Measurements from ENCODE around the gene YIF1A. TPM values are rescaled to one million over a fixed set of nuclear protein-coding genes. Genes with fewer than 3 reads are reported as not detected.

YIF1A gene
- polyA plus RNA-seq, 3 donors = 50.0 to 81.1 (median 63.8) TPM

DNA sequence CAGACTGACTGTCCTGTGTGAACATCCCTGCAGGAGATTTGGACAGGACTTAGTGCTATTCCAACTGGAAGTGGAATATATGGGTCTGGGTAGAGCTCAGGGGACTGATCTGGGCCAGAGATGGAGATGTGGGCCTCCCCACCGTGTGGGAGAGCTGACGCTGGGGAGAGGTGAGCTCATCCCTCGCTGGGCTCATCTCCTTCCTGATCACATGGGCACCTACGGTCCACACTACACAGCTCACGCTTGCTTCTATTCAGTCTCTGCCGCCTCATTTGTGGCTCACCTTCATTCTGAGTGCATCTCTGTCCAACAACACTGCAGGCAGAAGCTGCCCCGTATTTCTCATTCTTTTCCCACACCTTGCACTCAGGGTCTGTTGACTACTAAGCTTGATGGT, 37.1 kb downstream of the YIF1A start:
- H2AFZ ChIP-seq (ENCODE audit: insufficient read depth, low read depth, low read length, poor library complexity, severe bottlenecking) = no peak overlapping the region
- H3K9me3 ChIP-seq (replicated peaks in 1 of 2; ENCODE audit: control insufficient read depth in 1 of 2, insufficient read depth in 1 of 2, low read length in 2 of 2) = peaks cover 0 to 2% of the 10 kb centered on the region in 2 donors
- H3K4me1 ChIP-seq (ENCODE audit: control insufficient read depth in 1 of 2, insufficient read depth in 2 of 2, low read length in 2 of 2) = peaks cover under 1 to 1% of the 10 kb centered on the region in 2 donors
- no CpG with 5 or more reads among the region's 7 CpGs for WGBS (ENCODE audit: insufficient coverage)
- Mint-ChIP-seq H3K27me3 (ENCODE audit: low read depth in 3 of 3) (peaks cover 22 to 32% (median 27%) of the 10 kb centered on the region in 3 donors), H3K27ac (no peak overlapping the region), H3K36me3 (peaks cover 26 to 27% of the 10 kb centered on the region in 2 donors), H3K4me3 (no peak overlapping the region), H3K9me3 (peaks cover 0 to 10% (median 2%) of the 10 kb centered on the region in 7 donors), H3K4me1 (peaks cover 3% of the 10 kb centered on the region)
- H3K79me2 ChIP-seq (ENCODE audit: insufficient read depth, low read length) = no peaks in the 10 kb centered on the region
- TF ChIP-seq, protein P1, sequence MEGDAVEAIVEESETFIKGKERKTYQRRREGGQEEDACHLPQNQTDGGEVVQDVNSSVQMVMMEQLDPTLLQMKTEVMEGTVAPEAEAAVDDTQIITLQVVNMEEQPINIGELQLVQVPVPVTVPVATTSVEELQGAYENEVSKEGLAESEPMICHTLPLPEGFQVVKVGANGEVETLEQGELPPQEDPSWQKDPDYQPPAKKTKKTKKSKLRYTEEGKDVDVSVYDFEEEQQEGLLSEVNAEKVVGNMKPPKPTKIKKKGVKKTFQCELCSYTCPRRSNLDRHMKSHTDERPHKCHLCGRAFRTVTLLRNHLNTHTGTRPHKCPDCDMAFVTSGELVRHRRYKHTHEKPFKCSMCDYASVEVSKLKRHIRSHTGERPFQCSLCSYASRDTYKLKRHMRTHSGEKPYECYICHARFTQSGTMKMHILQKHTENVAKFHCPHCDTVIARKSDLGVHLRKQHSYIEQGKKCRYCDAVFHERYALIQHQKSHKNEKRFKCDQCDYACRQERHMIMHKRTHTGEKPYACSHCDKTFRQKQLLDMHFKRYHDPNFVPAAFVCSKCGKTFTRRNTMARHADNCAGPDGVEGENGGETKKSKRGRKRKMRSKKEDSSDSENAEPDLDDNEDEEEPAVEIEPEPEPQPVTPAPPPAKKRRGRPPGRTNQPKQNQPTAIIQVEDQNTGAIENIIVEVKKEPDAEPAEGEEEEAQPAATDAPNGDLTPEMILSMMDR (IDR thresholded peaks at IDR 0.05) = no peak
- H3K4me2 ChIP-seq (replicated peaks; ENCODE audit: extremely low read depth, low read length, poor library complexity, severe bottlenecking) = no peak overlapping the region
- no peak overlapping the region for H3K27ac ChIP-seq (ENCODE audit: low read depth in 1 of 2, low read length in 2 of 2)
- intact Hi-C loops (cut with micrococcal nuclease) = no loop called here
- no peak overlapping the region for H3K4me3 ChIP-seq (replicated peaks in 1 of 3; ENCODE audit: low read depth in 2 of 3, low read length in 3 of 3)
- peaks cover 7 to 15% of the 10 kb centered on the region in 2 donors for H3K36me3 ChIP-seq (replicated peaks in 1 of 2; ENCODE audit: control insufficient read depth in 1 of 2, insufficient read depth in 2 of 2, low read length in 2 of 2)
- no peak for DNase-seq
- H3K9ac ChIP-seq (ENCODE audit: insufficient read depth, low read length, poor library complexity, severe bottlenecking) = no peak overlapping the region
- H3K27me3 ChIP-seq (ENCODE audit: control insufficient read depth in 2 of 2, insufficient read depth in 2 of 2, low read length in 2 of 2) = peaks cover 14 to 23% of the 10 kb centered on the region in 2 donors
- no peaks in the 10 kb centered on the region for H4K20me1 ChIP-seq (ENCODE audit: insufficient read depth, low read length)

DNA sequence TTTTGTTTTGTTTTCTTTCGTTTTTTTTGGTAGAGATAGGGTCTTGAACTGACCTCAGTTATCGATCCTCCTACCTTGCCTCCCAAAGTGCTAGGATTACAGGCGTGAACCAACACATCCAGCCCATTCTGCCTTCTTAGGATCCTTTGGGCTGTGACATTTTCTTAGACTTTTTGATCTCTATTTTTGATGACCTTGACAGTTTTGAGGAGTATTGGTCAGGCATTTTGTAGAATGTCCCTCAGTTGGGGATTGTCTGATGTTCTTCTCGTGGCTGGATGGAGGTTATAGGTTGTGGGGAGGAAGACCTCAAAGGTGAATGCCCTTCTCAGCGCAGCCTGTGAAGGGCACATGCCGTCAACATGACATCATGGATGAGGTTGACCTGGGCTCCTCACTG, 40.0 kb downstream of the YIF1A start:
- Histone ChIP-seq H3K79me2 (ENCODE audit: insufficient read depth, low read length) (no peaks in the 10 kb centered on the region), H4K20me1 (ENCODE audit: insufficient read depth, low read length) (no peaks in the 10 kb centered on the region), H3K4me1 (ENCODE audit: control insufficient read depth in 1 of 2, insufficient read depth in 2 of 2, low read length in 2 of 2) (no peaks in the 10 kb centered on the region), H2AFZ (ENCODE audit: insufficient read depth, low read depth, low read length, poor library complexity, severe bottlenecking) (no peak overlapping the region), H3K4me3 (replicated peaks in 1 of 3; ENCODE audit: low read depth in 2 of 3, low read length in 3 of 3) (no peak overlapping the region), H3K36me3 (replicated peaks in 1 of 2; ENCODE audit: control insufficient read depth in 1 of 2, insufficient read depth in 2 of 2, low read length in 2 of 2) (peaks cover 16 to 28% of the 10 kb centered on the region in 2 donors), H3K27me3 (ENCODE audit: control insufficient read depth in 2 of 2, insufficient read depth in 2 of 2, low read length in 2 of 2) (no peaks in the 10 kb centered on the region), H3K9ac (ENCODE audit: insufficient read depth, low read length, poor library complexity, severe bottlenecking) (no peak overlapping the region), H3K4me2 (replicated peaks; ENCODE audit: extremely low read depth, low read length, poor library complexity, severe bottlenecking) (no peak overlapping the region), H3K9me3 (replicated peaks in 1 of 2; ENCODE audit: control insufficient read depth in 1 of 2, insufficient read depth in 1 of 2, low read length in 2 of 2) (no peaks in the 10 kb centered on the region), H3K27ac (ENCODE audit: low read depth in 1 of 2, low read length in 2 of 2) (no peak overlapping the region)
- H3K4me1 Mint-ChIP-seq = no peaks in the 10 kb centered on the region
- peaks cover 1 to 7% (median 4%) of the 10 kb centered on the region in 3 donors for H3K27me3 Mint-ChIP-seq (ENCODE audit: low read depth in 3 of 3)
- peak overlapping the region in 1 of 7 donors; percentile 15 for H3K27ac Mint-ChIP-seq
- intact Hi-C loops (cut with micrococcal nuclease) = no loop called here
- TF ChIP-seq, protein P1 (IDR thresholded peaks at IDR 0.05) = no peak
- DNase-seq = no peak
- WGBS (ENCODE audit: insufficient coverage) = 95% methylated on average over 3 of the region's 6 CpGs
- H3K36me3 Mint-ChIP-seq = peaks cover 41 to 46% of the 10 kb centered on the region in 2 donors
- H3K9me3 Mint-ChIP-seq = no peaks in the 10 kb centered on the region
- no peak overlapping the region for H3K4me3 Mint-ChIP-seq
